Stimulated activated CD4-positive, alpha-beta T cell treated with anti-CD3 and anti-CD28 coated beads, TNF-alpha, amount 100 ng/mL, for 4 hours (primary cell): ENCODE results near the gene RNF166.
"Not testable (repeated sequence)": the region's sequence is repeated elsewhere in the genome, so short reads cannot be mapped to it uniquely, and the experiment has no call there.

ENCODE experiments used
- DNase-seq, 3 experiments: peaks; one replicate each; pipeline ENCODE4 v3.0.0-alpha.2; 2020; ENCODE audit warnings: low read depth in 3 of 3

Gene RNF166

DNA sequence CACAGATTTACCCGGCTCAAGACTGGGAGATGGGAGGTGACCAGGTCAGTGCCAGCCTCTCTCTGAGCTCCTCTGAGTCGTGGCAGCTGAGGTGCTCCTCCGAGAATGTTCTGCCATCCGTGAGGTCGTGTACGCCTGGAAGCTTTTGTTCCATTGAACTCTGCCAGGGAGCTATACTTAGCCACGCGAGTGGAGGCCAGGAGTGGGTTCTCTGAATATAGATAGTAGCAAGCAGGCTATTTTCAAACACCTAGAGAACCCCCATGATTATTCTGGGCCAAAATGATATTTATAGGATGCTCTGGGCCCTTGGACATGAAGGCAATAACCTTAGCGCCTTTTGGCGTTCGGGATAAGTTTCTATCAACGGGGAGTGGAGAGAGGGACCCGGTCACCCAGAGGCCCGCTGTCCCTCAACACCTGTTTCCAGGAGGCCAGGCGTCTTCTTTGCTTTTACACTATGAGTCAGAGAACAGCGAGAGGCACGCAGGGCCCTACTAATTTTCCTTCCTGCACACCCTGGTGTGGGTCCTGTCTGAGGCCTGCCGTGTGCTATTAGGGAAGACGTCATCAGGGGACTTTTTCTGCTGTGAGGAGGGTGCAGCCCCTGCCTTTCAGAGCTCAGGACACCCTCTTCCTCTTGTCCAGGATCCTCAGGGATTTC is 32.4 kb downstream of the RNF166 start:
- DNase-seq = no peak

DNA sequence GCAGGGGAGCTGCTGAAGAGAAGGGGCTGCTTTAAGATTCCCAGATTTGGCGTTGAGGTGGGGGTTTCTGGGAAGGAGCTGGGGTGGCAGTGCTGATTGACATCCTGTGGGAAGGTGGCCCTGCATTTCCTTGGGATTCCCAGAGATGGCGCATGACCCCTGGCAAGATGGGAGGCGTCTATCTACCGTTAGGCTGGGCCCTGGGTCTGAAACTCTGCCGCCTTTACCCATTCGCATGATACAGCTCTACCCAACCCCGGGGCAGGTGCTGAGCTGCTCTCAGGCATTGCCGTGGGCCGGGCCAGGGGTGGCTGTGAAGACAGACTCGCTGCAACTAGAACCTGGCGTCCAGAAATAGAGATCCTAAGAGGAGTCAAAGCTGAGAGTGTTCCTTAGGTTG is 33.4 kb downstream of the RNF166 start:
- DNase-seq = no peak

DNA sequence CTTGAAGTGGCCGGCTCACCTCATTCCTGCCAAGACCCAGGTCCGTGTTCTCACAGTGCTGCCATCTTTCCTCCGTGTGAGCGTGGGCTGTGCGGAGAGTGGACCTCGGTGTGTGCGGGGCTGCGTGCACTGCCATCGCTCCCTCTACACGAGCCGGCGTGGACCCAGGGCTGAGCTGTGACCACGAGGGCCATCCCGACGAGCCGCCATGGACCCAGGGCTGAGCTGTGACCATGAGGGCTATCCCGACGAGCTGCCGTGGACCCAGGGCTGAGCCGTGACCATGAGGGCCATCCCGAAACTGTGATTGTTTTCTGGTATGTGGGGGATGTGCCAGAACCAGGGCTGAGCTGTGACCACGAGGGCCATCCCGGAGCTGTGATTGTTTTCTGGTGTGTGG is 34.4 kb downstream of the RNF166 start:
- no peak for DNase-seq

DNA sequence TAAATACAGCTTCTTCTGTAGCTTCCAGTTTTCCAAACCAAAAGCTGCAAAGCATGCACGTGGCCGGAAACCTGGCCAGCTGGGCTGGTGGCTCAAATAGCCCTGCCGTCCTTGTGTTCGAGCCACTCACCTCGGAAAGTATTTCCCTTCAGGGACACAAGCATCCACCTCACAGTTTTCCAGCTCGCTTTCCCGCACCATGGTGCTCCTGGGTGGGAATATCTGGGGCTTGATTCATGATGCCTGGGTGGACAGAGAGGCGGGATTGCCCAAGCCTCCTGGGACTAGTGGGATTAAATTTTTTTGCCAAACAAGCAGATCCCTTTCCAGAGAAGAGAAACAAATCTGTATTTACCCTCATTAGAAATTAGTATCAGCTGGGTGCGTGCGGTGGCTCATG is 36.2 kb downstream of the RNF166 start:
- DNase-seq = no peak

DNA sequence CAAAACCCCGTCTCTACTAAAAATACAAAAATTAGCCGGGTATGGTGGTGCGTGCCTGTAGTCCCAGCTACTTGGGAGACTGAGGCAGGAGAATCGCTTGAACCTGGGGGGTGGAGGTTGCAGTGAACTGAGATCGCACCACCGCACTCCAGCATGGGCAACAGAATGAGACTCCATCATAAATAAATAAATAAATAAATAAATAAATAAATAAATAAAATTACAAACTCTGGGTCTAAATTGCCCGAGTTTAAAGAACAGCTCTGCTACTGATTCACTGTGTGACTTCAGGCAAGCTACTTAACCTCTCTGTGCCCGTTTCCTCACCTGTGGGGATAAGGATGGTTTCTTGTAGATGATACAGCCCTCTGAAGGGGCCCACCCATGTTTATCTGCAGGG is 36.7 kb downstream of the RNF166 start:
- not testable (repeated sequence) for DNase-seq

DNA sequence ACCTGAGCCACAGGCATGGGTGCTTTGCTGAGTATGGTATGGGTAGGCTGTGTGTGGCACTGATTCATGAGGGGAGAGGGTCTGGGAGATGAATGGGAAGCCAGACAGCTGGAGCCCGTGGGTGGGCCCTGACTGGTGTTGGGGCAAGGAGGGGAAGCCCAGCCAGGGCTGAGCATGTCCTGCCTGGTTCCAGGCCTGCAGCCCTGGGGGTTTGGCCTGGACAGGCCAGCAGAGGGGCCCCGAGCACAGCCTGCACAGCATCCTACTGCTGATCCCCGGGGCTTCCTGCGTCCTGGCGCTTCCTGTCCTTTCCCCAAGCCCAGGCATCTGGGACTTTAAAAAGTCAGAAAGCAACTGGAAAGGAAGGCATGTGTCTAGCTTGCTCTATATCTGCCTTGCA is 38.7 kb downstream of the RNF166 start:
- DNase-seq = no peak

DNA sequence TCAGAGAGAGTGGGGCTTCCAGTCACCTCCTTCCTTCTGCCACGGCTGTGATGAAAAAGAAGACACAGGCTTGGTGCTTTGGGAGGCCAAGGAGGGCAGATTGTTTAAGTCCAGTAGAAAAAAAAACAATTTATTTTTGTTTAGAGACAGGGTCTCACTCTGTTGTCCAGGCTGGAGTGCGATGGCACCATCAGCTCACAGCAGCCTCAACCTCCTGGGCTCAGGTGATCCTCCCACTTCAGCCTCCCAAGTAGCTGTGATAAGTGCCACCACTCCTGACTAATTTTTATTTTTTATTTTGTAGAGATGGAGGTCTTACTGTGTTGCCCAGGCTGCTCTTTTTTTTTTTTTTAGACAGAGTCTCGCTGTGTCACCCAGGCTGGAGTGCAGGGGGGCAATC is 40.6 kb downstream of the RNF166 start:
- no peak for DNase-seq

DNA sequence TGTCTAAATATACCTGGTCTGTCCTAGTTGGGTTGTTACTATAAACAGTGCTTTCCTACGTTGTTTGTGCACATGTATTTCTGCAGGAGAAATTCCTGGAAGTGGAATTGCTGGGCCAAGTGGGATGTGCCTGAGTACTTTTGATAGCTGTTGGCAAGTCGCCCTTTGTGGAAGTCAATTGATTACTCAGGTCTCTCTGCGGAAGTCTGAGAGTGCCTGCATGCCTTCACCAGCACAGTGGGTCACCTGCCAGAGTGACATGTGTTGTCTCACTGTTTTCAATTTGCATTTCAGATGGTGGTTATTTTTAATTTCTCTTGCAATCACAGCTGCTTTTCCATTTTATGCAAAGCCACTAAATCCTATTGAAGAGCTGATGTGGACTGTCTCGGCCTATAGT is 41.1 kb downstream of the RNF166 start:
- DNase-seq = no peak

DNA sequence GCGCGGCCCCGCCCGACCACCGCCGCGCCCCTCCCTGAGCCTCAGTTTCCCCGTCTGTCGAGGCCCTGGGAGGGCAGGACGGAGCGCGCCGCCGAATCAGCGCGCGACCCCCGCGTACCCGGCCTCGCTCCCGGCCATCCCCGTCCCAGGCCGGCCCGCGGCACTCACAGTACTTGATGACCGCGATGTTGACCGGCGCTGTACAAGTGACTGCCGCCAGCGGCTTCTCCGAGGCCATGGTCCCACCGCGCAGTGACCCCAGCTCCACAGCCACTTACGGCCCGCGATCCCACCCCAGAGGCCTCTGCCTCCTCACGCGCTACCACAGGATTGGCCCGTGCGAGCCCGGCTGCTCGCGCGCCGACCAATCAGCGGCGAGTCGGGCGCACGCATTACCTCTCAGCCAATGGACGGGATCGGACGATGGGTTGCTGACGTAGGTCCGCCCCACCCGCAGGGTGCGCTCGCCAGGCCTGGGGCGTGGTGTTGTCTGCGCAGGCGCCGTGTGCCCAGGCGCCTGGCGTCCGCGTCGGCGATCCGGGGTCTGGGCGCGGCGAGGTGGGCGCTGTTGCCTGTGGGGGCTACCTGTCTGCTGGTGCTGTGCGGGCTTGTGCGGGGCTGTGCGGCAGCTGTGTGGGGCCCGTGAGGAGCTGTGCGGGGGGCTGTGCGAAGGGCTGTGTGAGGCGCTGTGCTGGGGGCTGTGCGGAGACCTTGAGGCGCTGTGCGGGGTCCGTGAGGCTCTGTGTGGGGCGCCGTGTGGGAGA is 43.2 kb downstream of the RNF166 start, which contains the start of gene MVD:
Gene MVD, minus strand, starts transcription at position 249 of the 764 bp plus-strand sequence. Its CDS starts 11 bp downstream, at position 238.
- DNase-seq = peak; percentile 89 to 92 (median 91)

DNA sequence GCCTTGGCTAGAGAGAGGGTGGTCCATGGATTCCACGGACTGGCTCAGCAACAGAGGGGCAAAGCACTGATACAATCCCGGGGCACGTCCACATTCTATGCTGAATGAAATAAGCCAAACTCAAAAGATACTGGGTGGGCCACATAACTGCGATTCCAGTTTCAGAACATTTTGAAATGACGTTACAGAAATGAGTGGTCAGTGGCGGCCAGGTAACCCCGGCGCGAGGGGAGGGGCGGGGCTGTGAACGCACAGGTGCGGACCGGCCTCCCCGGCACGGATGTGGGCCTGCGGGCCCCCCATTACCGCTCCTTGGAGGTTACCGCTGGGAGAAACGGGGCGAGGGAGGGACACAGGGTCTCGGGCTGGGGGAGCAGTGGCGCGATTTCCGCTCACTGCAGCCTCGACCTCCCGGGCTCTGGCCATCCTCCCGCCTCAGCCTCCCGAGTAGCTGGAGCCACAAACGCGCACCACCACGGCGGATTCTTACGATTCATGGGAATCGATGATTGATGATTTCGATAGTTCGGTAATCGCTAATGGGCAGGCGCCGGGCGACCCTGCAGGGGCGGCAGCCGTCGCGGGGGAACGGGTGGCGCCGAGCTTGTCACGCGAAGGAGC is 43.9 kb downstream of the RNF166 start:
- DNase-seq = no peak

DNA sequence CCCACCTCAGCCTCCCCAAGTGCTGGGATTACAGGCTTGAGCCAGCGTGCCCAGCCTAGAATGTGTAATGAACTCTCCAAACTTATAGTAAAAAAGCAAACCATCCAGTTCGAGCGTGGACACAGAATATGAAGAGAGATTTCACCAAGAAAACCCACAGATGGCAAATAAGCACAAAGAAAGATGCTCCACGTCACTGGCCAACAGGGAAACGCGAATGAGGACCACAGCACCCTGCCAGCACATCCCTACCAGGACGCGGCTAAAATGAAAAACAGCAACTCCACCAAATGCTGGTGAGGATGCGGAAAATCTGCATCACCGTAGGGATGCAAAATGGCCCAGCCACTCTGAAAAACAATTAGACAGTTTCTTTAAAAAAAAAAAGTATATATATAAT is 44.7 kb downstream of the RNF166 start:
- DNase-seq = no peak

DNA sequence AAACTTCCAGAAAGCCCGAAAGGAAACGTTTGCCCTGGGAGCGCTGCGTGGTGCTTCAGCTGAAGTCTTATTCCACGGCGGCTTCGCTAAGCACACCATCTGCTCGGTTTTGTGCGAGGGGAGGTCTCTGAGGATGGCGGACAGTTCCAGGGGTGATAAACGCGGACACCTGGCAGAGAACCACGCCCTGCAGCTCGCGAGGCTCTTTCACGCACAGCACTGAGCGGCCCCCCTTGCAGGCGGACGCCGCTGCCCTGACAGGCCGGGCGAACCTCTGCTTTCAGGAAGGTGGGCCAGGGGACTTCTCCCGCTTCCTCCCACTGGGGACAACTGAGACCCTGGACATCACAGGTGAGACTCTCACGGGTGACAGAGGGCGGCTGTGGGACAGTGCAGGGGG is 47.0 kb downstream of the RNF166 start:
- no peak for DNase-seq

DNA sequence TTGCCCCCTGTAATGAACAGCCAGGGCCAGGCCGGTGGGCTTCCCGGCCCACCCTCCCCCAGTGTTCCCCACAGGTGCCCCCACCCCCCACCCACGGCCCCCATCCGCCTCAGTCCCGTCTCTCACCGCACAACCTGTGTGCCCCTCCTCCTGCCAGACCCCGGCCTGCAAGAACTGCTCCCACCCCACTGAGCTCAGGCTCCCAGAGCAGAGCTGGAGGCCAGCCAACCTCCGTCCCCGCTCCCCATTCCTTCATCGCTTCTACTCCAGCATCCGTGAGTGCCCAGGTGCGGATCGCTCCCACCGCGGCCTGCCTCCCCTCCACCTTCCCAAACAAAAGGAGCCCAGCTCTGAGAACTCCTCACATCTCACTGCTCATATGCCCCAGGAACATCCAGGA is 47.5 kb downstream of the RNF166 start:
- DNase-seq = no peak

DNA sequence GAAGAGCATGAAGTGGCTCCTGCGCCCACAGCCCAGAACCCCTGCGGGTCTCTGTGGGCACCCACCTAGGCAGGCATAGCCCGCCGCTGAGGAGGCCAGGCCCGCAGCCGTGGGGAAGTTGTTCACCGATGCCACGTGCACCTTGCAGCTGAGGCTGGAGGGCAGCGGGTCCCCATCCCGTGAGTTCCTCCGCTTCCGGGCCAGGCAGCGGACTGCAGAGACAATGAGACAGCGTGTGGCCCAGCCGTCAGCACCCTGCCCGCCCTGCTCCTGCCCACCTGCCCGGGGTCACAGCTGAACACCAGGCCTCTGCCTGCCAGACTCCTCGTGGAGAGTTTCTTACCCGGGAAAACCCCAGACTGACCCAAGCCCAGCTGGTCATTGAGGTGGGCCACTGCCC is 48.8 kb downstream of the RNF166 start:
- no peak for DNase-seq

DNA sequence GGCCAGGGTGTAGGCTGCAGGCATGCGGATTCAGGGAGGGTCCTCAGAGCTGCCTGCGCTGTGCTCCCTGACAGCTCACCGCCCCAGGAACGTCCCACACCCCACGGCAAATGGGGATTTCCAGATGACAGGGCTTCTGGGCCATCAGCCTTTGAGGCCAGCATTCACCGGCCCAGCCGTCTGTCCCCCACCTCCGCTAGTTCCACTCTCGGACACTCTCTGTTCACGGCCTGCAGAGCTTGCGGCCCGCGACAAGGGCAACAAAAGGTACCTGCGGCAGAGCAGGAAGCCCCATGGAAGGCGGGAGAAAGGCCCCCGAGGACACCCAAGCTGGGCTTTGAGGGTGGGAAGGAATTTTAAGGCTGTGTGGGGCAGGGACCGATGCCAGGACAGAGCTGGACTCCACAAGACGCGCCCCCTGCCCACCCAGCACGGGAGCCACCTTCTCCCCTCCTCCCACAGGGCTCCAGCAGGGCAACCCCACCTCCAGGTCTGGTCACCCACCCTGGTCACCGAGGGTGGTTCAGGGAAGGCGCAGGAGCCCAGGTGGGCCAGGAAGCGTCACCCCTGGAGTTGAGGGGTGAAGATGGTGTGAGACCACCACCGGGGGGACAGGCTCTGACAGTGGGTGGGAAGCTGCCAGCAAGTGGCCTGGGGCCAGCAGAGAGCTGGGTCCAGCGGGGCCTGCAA is 49.8 kb downstream of the RNF166 start:
- no peak for DNase-seq

DNA sequence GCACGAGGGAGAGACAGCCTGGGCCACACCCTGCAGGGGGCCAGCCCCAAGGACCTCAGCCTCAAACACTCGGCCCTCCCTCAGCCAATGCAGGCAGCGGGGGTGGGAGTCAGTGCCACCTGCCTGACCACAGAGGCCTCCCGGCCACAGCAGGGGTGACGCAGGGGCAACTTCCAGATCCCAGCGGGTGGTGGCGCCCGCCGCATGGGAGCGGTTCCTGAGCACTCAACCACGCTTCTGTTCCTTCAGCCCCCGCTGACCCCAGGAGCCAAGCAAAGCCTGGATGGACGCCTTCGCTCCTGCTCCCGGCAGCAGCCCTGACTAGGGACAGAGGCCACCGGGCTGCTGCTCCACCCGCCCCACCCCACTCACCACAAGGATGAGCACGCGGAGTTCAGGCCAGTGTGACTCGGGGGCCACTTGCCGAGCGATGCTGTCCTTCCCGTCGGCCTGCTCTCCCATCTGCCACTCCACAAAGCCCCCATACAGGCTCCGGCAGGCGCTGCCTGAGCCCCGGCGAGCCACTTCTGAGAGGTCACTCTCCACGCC is 50.4 kb downstream of the RNF166 start:
- no peak for DNase-seq

DNA sequence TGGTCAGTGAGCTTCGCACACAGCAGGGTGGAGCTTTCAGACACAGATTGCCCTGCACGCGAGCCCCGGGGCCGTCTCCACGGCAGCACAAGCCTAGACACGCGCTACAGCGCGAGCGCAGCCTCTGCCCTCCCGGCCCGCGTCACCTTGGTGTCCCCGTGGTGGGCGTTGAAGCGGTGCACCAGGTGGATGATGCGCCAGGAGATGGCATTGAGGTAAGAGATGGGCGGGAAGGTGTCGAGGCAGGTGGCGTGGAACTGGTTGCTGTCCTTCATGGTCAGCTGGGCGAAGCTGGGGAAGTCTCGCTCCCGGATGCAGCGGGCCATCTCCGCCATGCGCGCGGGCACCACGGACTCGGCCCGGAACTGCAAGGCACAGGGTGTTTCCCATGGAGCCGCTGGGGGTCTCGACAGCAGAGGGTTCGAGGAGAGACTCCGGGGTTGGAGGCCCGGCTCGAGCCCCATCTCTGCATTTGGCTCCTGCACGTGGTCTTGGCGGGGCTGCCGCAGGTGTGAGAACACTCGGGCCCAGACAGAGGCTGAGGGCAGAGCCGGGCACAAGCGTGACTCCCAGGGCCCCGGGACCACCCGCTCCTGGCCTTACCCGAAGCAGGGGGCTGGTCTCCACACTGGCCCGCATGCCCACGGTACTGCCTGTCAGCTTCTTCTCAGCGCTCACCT is 51.0 kb downstream of the RNF166 start:
- DNase-seq = no peak

DNA sequence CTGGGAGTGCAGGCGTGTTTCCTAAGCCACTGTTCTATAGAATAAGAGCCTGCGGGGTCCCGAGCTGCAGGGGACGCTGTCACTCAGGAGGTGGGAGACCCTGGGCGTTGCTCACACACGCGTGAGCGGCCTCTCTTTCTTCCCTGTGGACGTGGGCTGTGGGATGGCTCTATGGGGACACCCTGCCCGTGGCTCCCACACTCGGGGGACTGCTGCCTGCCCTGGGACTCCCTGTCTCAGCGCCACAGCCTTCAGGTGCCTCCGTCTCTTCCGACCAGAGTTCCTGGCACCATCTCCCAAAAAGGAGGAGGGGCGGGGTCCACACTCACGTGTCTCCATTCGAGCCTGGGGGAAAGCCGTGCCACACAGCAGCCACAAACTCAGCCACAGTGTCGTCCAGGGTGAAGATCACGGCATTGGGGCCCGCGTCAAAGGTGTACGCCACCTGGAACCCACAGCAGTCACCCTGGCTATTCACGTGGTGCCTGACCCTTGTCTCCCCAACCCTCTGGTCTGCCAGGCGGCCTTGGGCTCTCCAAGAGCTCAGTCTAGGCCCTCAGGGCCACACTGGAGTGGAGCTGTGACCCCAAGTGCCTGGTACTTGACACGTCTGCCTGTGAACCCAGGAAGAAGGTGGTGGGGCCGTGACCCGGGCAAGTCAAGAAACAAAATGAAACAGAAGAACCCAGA is 51.7 kb downstream of the RNF166 start:
- DNase-seq = no peak

DNA sequence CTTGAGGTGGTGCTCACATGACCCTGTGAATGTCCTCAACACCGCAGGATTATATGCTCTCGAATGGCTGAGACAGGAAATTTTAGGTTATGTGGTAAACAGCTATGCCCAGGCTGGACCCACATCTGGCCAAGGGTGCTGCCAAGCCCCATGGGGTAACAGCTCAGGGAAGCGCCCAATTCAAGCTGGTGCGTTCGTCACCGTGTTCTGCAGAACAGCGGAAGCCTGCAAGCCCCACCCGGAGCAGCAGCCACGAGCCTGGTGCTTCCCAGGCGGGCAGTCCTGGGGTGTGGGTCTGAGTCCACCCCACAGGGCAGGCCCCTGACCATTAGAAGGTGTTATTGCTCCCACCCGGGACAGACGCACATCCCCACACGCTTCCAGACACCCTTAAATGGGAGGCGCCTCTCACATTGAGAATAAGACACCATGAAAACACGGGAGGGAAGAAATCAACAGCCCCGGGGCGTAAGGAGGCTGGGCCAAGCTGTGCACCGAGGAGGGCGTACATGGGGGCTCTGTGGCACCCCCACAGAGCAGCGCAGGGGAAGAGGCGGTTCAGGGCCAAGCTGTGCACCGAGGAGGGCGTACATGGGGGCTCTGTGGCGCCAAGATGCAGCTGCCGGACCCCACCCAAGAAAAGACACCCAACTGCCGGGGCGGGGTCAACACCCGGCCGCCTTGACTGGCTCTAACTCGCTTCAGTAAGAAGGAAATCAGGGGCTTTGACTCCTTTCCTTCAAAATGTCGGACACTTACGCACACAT is 52.4 kb downstream of the RNF166 start:
- no peak for DNase-seq

DNA sequence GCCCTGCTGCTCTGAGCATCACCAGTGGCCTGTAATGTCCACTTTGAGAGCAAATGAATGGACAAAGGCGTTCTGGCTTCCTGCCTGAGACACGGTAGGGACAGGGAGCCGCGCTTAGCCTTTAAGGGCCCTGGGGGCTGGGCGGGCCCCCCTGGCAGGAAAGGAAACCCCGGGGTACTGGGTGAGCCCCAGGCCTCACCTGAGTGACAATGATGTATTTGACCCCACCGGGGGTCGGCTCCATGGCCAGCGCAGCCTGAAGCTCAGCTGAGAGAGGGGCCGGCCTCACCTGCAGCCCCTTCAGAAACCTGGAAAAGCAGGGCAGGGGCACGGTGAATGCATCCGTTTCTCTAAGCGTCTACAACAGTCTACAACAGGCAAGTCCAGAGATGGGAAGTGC is 53.1 kb downstream of the RNF166 start:
- DNase-seq = no peak
